CD4-positive, alpha-beta T cell treated with Interferon gamma for 1 hour (primary cell): ENCODE data around the gene SREBF1.
A peak's percentile ranks its signal among the peaks of the same experiment; 100 is the strongest.
"Not testable (repeated sequence)": the region's sequence is repeated elsewhere in the genome, so short reads cannot be mapped to it uniquely, and the experiment has no call there.

Experiments used
- DNase-seq: peaks from one replicate; pipeline ENCODE4 v3.0.0-alpha.2; 2020

The SREBF1 gene

DNA sequence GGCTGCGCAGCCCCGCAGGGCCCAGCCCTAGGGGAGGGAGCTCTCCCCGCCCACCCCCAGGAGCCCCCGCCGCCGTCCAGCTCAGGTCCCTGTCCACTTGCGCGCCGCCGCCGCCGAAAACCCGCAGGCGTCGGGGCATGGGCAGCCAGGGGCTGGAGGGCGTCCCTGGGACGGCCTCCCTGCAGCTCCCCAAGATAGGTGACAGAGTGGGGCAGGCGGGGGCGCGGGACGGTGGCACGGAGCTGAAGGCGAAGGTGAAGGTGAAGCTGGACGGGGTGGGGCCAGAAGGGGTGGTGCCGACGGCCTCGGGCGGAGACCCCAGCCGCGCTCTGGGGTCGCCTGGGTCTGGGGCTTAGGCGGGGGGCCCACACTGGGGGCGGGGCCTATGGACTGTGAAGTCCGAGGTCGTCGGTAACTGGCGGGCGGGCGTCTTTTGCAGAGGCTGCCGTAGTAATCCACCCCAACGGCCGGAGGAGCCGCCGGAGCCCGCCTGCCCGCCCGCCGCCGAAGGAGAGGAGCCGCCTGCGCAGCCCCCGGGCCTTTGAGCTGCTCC is 27.2 kb downstream of the SREBF1 start:
- no peak for DNase-seq

DNA sequence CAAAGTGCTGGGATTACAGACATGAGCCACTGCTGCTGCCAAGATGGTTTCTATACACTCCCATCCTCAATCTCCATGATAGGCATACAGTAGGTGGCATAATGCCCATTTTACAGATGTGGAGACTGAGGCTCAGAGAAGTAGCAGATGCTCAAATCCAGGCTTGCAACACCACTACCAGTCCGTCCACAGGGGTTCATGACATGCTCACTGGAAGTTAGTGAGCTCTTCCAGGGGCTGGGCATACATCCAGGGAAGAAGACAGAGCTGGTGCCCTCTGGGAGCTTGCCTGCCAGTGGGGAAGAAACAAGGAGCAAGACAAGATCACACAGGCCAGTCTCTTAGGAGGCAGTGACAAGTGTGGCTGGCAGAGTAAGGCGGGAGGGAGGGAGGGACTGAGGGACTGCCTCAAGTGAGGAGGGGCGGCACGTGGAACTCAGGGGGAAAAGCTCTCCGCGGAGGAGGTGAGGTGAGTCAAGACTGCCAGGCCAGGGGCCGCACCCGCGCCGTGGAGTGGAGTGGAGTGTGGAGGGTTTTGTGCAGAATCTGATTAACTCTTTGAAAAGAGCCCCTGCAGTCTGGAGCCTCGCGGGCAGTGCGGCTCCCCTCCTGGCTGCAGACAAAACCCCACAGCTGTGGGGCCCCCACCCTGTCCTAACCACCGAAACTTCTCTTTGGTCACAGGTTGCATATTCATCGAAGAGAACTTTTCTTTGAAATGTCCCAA is 27.9 kb downstream of the SREBF1 start:
- no peak for DNase-seq

DNA sequence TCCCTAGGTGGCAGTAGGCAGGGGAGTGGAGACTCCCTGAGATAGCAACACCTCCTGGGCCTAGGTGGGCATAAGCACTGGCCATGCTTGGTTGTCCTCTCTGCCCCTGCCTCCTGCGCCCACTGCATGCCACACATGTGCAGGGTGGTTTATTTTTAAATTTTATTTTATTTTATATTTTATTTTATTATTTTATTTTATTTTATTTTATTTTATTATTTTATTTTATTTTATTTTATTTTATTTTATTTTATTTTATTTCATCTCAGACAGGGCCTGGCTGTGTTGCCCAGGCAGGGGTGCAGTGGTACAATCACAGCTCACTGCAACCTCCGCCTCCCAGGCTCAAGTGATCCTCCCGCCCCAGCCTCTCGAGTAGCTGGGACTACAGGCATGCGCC is 28.6 kb downstream of the SREBF1 start:
- DNase-seq, result not testable (repeated sequence)

DNA sequence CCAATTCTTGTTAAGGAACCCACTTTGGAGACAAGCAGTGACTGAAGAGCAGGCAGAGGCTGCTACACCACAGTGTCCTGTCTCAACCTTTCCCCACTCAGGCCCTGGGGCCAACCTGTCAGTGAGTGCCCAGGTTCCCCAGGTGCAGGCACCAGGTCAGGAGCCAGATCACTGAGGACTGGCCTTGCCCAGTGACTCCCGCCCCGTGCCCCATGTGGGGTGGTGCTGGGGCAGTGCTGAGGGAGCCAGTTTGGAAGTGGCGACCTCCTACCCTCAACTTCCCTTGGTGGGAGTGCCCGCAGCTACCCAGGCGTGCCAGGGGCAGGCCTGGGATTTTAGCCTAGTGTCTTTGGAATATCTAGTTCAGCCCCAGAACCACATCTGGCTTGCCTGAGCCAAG is 29.3 kb downstream of the SREBF1 start:
- DNase-seq, result no peak

DNA sequence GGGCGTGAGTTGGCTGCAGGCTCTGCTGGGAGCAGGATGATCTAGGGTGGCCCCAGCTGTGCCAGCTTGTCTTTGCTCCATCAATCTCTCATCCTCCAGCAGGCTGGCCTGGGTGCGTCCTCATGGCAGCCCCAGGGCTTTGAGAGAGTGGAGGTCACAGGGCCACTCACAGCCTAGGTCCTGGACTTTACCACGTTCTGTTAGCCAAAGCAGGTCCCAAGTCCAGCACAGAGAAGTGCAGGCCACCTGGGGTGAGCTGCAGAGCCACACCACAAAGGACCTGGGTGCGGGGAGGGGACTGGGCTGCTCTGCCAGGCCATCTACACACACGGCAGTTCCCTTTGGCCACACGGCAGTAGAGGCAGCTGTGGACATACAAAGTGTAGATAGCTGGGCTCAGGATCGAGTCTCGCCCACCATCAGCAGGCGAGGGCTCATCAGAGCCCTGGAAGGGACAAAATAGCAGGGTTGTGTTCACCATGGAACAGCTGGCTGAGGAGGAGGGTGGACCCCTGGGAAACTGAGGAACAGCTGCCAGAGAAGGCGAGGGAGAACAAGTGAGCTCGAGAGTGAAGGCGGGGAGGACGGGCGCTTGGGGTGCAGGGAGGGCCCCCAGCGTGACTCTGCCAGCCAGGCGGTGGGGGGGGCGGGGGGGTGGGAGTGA is 30.0 kb downstream of the SREBF1 start:
- DNase-seq, result no peak

DNA sequence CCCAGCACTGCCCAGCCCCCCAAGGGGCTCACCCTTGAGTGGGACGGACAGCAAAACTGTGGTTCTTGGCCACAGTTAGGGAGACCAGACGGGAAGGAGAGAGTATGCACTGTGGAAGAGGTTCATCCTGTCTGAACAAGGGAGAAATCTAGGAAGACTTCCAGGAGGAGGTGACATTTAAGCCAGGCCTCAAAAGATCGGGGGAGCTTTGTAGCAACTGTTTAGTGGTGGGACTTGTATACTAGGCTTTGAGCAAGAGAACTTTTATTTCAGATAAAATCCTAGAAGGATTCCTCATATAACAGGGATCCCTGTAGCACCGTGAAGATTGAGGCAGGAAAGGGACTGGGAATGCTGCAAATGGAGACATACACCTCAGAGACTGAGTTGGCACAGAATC is 30.8 kb downstream of the SREBF1 start:
- DNase-seq, result no peak

DNA sequence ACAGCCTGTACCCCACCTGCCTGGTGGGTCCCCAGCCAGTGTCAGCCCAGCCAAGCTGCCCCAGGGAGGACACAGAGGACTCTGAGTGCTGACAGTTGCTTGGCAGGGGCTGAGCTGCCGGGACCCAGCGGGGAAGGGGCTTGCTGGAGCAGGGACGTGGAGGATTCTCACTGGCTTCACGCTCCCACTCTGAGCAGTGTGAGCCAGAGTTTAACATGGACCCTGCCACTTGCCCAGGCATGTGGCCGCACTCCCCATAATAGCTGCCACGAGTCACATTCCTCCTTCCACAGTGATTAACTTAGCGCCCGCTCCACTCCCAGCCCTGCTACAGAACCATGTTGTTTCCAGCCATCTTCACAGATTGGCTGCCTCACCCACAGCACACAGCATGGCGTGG is 31.2 kb downstream of the SREBF1 start:
- no peak for DNase-seq

DNA sequence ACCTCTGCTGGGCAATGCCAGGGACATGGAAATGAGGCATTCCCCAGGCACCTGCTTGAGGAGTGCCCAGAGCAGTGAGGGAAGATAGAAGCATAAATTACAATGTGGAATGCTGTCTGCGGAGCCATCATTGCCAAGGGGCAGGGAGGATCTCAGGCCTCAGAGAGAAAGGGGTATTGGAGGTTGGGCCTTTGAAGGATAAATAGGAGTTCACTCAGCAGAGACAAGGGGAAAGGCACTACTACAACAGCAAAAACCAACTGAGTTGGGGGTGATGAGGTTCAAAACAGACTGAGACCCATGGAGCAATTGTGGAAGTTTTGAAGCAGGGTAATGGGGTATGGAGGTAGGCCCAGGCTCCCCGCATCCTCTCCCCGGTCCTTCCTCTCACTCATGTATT is 32.8 kb downstream of the SREBF1 start:
- no peak for DNase-seq

DNA sequence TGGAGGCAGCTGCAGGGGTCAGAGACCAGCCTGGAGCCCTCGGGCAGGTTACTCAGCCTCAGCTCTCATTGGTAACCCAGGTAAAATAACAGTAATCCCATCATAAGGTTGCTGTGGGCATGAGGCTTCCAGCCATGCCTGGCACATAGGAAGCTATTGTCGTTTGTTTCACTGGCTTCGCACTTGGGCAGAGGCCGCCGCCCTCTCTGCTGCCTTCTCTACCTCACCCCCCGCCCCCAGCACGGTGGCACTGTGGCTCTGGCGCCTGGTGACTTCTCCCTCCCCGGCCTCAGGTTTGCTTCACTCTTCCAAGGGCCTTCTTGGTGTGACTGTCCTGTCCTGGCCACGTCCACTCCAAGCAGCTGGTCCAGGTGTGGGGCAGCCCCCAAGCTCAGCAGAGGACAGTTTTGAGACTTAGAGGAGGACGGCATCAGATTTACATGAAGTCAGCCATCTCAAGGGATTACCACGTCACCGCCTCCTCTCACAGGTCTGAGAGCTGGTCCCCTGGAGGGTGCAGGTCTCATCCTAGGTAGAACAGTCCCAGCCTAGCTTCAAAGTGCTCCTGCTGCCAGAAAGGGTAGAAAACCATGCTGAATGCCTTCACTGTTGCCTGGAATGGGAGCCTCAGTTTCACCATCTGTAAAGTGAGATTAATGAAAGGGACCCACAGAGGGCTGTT is 34.8 kb downstream of the SREBF1 start:
- no peak for DNase-seq

DNA sequence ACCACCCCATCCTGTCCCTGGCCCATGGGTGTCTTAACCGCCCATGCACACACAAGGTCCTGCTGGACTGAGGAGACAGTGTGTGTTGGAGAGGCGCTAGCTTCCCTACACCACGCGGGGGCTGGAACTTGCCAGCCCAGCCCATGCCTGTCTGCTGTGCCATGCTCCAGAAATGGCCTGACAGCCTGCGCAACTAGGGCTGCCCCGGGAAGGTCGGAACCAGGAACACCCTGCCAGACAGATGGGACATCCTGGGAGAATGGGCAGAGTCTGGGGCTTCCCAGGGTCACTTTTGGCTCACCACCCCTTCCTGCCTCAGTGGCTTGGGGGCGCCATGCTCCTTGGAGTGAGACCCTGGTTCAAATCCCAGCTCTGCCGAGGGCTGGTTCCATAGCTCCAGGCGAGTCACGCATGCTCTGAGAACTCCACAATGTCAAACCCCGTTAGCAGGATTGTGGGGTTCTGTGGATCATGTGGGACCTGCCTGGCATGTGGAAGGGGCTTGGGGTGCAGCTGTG is 36.2 kb downstream of the SREBF1 start:
- DNase-seq, result no peak

DNA sequence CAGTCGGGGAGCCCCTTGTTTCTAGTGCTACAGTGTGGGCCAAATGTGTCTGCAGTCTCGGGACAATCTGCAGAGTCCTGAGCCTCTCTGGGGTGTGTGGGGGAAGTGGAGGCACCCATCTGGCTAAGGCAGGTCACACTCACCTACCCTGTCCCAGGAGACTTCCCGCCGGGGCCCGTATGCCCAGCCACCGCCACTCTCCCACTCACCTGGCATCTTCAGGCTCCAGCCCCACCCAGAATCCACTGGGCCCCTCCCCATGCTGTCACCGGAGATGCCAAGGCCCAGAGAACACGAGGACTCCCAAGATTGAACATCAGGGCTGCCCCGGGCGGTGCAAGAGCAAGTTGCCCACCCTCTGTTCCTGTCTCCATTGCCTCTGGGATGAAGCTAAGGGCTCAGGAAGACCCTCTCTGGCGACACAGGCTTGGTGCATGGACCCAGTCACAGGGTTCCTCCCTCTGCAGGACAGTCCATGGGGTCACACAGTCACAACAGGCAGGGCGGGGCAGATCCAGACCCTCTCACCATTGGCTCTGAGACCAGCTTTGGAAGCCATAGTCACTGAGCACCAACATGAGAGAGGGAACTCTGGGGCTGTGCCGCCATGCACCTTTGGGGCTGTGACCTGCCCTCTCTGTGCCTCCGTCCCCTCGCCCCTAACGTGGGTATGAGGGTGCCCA is 38.1 kb downstream of the SREBF1 start:
- DNase-seq, result no peak

DNA sequence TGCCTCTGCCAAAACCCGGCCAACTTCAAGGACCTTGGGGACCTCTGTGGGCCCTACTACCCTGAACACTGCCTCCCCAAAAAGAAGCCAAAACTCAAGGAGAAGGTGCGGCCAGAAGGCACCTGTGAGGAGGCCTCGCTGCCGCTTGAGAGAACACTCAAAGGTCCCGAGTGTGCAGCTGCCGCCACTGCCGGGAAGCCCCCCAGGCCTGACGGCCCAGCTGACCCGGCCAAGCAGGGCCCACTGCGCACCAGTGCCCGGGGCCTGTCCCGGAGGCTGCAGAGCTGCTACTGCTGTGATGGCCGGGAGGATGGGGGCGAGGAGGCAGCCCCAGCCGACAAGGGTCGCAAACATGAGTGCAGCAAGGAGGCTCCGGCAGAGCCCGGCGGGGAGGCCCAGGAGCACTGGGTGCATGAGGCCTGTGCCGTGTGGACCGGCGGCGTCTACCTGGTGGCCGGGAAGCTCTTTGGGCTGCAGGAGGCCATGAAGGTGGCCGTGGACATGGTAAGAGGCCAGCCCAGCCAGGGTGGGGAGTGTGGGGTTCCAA is 38.7 kb downstream of the SREBF1 start:
- no peak for DNase-seq

DNA sequence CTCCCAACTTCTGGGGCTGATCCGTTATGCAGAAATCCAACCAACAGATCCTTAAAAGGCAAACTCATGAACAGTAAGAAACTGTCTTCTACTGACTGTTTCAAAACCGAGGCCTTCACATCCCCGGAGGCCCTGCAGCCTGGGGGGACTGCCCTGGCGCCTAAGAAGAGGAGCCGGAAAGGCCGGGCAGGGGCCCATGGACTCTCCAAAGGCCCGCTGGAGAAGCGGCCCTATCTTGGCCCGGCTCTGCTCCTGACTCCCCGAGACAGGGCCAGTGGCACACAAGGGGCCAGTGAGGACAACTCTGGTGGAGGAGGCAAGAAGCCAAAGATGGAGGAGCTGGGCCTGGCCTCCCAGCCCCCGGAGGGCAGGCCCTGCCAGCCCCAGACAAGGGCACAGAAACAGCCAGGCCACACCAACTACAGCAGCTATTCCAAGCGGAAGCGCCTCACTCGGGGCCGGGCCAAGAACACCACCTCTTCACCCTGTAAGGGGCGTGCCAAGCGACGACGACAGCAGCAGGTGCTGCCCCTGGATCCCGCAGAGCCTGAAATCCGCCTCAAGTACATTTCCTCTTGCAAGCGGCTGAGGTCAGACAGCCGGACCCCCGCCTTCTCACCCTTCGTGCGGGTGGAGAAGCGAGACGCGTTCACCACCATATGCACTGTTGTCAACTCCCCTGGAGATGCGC is 39.5 kb downstream of the SREBF1 start:
- DNase-seq, result no peak

DNA sequence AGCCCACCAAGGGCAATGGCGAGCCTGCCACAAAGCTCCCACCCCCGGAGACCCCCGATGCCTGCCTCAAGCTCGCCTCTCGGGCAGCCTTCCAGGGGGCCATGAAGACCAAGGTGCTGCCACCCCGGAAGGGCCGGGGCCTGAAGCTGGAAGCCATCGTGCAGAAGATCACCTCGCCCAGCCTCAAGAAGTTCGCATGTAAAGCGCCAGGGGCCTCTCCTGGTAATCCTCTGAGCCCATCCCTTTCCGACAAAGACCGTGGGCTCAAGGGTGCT is 40.1 kb downstream of the SREBF1 start:
- no peak for DNase-seq

DNA sequence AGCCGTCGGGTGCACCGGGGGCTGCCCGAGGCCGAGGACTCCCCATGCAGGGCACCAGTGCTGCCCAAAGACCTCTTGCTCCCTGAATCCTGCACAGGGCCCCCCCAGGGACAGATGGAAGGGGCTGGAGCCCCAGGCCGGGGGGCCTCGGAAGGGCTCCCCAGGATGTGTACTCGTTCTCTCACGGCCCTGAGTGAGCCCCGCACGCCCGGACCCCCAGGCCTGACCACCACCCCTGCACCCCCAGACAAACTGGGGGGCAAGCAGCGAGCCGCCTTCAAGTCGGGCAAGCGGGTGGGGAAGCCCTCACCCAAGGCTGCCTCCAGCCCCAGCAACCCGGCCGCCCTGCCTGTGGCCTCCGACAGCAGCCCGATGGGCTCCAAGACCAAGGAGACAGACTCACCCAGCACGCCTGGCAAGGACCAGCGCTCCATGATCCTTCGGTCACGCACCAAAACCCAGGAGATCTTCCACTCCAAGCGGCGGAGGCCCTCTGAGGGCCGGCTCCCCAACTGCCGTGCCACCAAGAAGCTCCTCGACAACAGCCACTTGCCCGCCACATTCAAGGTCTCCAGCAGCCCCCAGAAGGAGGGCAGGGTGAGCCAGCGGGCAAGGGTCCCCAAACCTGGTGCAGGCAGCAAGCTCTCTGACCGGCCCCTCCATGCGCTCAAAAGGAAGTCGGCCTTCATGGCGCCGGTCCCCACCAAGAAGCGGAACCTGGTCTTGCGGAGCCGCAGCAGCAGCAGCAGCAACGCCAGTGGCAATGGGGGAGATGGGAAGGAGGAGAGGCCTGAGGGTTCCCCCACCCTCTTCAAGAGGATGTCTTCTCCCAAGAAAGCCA is 40.6 kb downstream of the SREBF1 start:
- DNase-seq, result no peak

DNA sequence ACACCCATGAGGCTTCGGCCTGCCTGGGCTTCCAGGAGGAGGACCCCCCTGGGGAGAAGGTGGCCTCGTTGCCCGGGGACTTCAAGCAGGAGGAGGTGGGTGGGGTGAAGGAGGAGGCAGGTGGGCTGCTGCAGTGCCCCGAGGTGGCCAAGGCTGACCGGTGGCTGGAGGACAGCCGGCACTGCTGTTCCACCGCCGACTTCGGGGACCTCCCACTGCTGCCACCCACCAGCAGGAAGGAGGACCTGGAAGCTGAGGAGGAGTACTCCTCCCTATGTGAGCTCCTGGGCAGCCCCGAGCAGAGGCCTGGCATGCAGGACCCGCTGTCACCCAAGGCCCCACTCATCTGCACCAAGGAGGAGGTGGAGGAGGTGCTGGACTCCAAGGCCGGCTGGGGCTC is 41.5 kb downstream of the SREBF1 start:
- DNase-seq, result no peak

DNA sequence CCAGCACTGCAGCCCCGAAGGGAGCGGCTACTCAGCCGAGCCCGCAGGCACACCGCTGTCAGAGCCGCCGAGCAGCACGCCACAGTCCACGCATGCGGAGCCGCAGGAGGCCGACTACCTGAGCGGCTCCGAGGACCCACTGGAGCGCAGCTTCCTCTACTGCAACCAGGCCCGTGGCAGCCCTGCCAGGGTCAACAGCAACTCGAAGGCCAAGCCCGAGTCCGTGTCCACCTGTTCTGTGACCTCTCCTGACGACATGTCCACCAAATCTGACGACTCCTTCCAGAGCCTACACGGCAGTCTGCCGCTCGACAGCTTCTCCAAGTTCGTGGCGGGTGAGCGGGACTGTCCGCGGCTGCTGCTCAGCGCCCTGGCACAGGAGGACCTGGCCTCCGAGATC is 42.4 kb downstream of the SREBF1 start:
- DNase-seq, result no peak

DNA sequence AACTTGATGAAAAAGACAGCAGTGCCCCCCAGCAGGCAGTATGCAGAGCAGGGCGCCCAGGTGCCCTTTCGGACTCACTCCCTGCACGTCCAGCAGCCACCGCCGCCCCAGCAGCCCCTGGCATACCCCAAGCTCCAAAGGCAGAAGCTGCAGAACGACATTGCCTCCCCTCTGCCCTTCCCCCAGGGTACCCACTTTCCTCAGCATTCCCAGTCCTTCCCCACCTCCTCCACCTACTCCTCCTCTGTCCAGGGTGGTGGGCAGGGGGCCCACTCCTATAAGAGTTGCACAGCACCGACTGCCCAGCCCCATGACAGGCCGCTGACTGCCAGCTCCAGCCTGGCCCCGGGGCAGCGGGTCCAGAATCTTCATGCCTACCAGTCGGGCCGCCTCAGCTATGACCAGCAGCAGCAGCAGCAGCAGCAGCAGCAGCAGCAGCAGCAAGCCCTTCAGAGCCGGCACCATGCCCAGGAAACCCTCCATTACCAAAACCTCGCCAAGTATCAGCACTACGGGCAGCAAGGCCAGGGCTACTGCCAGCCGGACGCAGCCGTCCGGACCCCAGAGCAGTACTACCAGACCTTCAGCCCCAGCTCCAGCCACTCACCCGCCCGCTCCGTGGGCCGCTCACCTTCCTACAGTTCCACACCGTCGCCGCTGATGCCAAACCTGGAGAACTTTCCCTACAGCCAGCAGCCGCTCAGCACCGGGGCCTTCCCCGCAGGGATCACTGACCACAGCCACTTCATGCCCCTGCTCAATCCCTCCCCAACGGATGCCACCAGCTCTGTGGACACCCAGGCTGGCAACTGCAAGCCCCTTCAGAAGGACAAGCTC is 43.2 kb downstream of the SREBF1 start:
- no peak for DNase-seq

DNA sequence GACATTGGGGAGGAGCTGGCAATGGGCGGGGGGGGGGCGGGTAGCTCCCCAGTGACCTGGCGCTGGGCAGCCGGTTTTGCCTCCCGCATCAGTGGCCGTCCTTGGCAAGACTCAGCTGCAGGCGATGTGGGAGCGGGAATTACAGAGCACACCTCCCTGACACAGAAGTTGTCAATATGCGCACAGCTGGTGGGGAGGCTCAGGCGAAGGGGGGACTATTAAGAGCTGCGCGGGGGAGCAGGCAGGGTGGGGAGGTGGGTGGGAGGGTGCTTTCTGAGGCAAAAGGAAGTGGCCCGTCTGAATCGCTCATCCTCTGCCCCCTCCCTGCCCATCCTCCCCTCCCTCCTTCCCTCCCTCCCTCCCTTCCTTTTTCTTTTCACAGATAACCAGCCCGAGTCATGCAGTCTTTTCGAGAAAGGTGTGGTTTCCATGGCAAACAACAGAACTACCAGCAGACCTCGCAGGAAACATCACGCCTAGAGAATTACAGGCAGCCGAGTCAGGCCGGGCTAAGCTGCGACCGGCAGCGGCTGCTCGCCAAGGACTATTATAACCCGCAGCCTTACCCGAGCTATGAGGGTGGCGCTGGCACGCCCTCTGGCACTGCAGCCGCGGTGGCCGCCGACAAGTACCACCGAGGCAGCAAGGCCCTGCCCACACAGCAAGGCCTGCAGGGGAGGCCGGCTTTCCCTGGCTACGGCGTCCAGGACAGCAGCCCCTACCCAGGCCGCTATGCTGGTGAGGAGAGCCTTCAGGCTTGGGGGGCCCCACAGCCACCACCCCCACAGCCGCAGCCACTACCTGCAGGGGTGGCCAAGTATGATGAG is 44.0 kb downstream of the SREBF1 start:
- DNase-seq, result peak; percentile 75
